GM23338 (cell line): ENCODE measurements around the gene CCRL2. TPM values are rescaled to one million over a fixed set of nuclear protein-coding genes. Genes with fewer than 3 reads are reported as not detected.
A peak's percentile ranks its signal among the peaks of the same experiment; 100 is the strongest.
"Not testable (repeated sequence)": the region's sequence is repeated elsewhere in the genome, so short reads cannot be mapped to it uniquely, and the experiment has no call there.

Experiments
- ATAC-seq: fragments of 200-7000 bp; cut with Tn5 transposase; 3 replicates; pipeline ENCODE4 v1.9.1; 2020
- DNase-seq: peaks from one replicate; pipeline ENCODE4 v3.0.0-alpha.2; 2015; ENCODE audit warnings: low spot score
- H2AFZ ChIP-seq: fragments of 200-600 bp; sonication (generic); 2 replicates; pipeline ENCODE4 v1.8.0; 2016; ENCODE audit warnings: antibody characterized with exemption, mild to moderate bottlenecking, moderate library complexity
- H3F3A ChIP-seq: fragments of 200-600 bp; sonication (generic); replicated peaks from 2 replicates; pipeline ENCODE4 v1.8.0; 2017; ENCODE audit warnings: antibody characterized with exemption, mixed run types, low read depth
- H3K27ac ChIP-seq: fragments of 200-600 bp; sonication (generic); 2 replicates; pipeline ENCODE4 v1.6.1; 2016; ENCODE audit warnings: low read depth
- H3K27me3 ChIP-seq: fragments of 200-600 bp; sonication (generic); 2 replicates; pipeline ENCODE4 v1.8.0; 2016; ENCODE audit warnings: mild to moderate bottlenecking, mixed run types, moderate library complexity; ENCODE audit not compliant: insufficient read depth
- H3K36me3 ChIP-seq: fragments of 200-600 bp; sonication (generic); 2 replicates; pipeline ENCODE4 v1.8.0; 2016; ENCODE audit warnings: mild to moderate bottlenecking; ENCODE audit not compliant: insufficient read depth
- H3K4me1 ChIP-seq: fragments of 200-600 bp; sonication (generic); 2 replicates; pipeline ENCODE4 v1.8.0; 2016; ENCODE audit warnings: mild to moderate bottlenecking, moderate library complexity; ENCODE audit not compliant: insufficient read depth
- H3K4me2 ChIP-seq: fragments of 200-600 bp; sonication (generic); 2 replicates; pipeline ENCODE4 v1.7.1; 2017; ENCODE audit warnings: mixed run types
- H3K4me3 ChIP-seq: fragments of 200-600 bp; sonication (generic); 2 replicates; pipeline ENCODE4 v1.6.1; 2016; ENCODE audit warnings: mixed run types
- H3K79me2 ChIP-seq: fragments of 200-600 bp; sonication (generic); replicated peaks from 2 replicates; pipeline ENCODE4 v1.8.0; 2017; ENCODE audit warnings: mild to moderate bottlenecking; ENCODE audit not compliant: insufficient read depth
- H3K9me2 ChIP-seq: fragments of 200-600 bp; sonication (generic); 2 replicates; pipeline ENCODE4 v1.8.0; 2017; ENCODE audit not compliant: insufficient read depth
- H4K20me1 ChIP-seq: fragments of 200-600 bp; sonication (generic); replicated peaks from 2 replicates; pipeline ENCODE4 v1.8.0; 2017; ENCODE audit warnings: mild to moderate bottlenecking; ENCODE audit not compliant: insufficient read depth
- H3K27ac Mint-ChIP-seq: 2 replicates; pipeline ENCODE4 v1.8.0; 2020; ENCODE audit warnings: inconsistent platforms, mild to moderate bottlenecking, moderate library complexity, mixed read lengths
- H3K27me3 Mint-ChIP-seq: 3 replicates; pipeline ENCODE4 v1.8.0; 2022; ENCODE audit warnings: low read depth, mild to moderate bottlenecking, moderate library complexity, mixed read lengths, inconsistent platforms; ENCODE audit not compliant: insufficient read depth, poor library complexity
- H3K36me3 Mint-ChIP-seq: 3 replicates; pipeline ENCODE4 v1.8.0; 2021; ENCODE audit warnings: low read depth, mild to moderate bottlenecking, inconsistent platforms, moderate library complexity, mixed read lengths
- H3K4me1 Mint-ChIP-seq: 3 replicates; pipeline ENCODE4 v1.8.0; 2020; ENCODE audit warnings: mild to moderate bottlenecking, inconsistent platforms, mixed read lengths
- H3K4me3 Mint-ChIP-seq: 3 replicates; pipeline ENCODE4 v1.8.0; 2021; ENCODE audit warnings: moderate library complexity, mild to moderate bottlenecking, inconsistent platforms, mixed read lengths
- H3K9me3 Mint-ChIP-seq: 3 replicates; pipeline ENCODE4 v1.8.0; 2020; ENCODE audit warnings: moderate library complexity, mild to moderate bottlenecking, inconsistent platforms, mixed read lengths
- CREB1 ChIP-seq: fragments of 250-450 bp; sonication (Bioruptor Pico); IDR thresholded peaks from 2 replicates; pipeline ENCODE4 v1.5.0; 2020; ENCODE audit warnings: low read depth, mild to moderate bottlenecking, moderate library complexity
- EZH2phosphoT487 ChIP-seq: fragments of 200-600 bp; sonication (generic); IDR thresholded peaks from one replicate; pipeline ENCODE4 v1.8.1; 2018; ENCODE audit warnings: antibody characterized with exemption; ENCODE audit not compliant: unreplicated experiment
- JUNB ChIP-seq: IDR thresholded peaks from one replicate; pipeline ENCODE4 v1.6.1; 2016; ENCODE audit warnings: antibody characterized with exemption; ENCODE audit not compliant: unreplicated experiment
- NANOG ChIP-seq: IDR thresholded peaks from 2 replicates; pipeline ENCODE4 v1.6.1; 2016; ENCODE audit warnings: antibody characterized with exemption, borderline replicate concordance
- POLR2AphosphoS5 ChIP-seq: IDR thresholded peaks from 2 replicates; pipeline ENCODE4 v1.6.1; 2016; ENCODE audit warnings: antibody characterized with exemption, low read depth
- STAT1 ChIP-seq: IDR thresholded peaks from one replicate; pipeline ENCODE4 v1.6.1; 2016; ENCODE audit warnings: antibody characterized with exemption; ENCODE audit not compliant: unreplicated experiment
- ZNF331 ChIP-seq: fragments of 250-450 bp; sonication (Bioruptor Pico); IDR thresholded peaks from 2 replicates; pipeline ENCODE4 v1.5.0; 2020; ENCODE audit warnings: low read depth, mild to moderate bottlenecking, moderate library complexity
- polyA plus RNA-seq: library from polyadenylated mRNA; unstranded; fragments of >200 nt; fragmentation: Nextera tagmentation; extraction: Ambion mirVana; gene quantifications from 2 replicates; pipeline ENCODE4 v1.2.1, GENCODE V29; 2016
- total RNA-seq: library from RNA; depleted of rRNA; stranded (reverse); fragments of >200 nt; shearing (Covaris generic); gene quantifications from 2 replicates; pipeline ENCODE4 v1.2.3, GENCODE V29; 2014
- TF ChIP-seq, protein P1 (sequence below): IDR thresholded peaks from one replicate; pipeline ENCODE4 v1.6.1; 2018; ENCODE audit warnings: antibody characterized with exemption; ENCODE audit not compliant: unreplicated experiment
- TF ChIP-seq, protein P2 (sequence below): IDR thresholded peaks from 2 replicates; pipeline ENCODE4 v1.6.1; 2016; ENCODE audit warnings: antibody characterized with exemption
- TF ChIP-seq, protein P3 (sequence below), 2 experiments: fragments of 200-600 bp in 1 of 2; sonication (generic) in 1 of 2; conservative IDR thresholded peaks; 2 replicates each; pipeline versions ENCODE4 v1.5.1 to v1.6.1; 2016 to 2017; ENCODE audit warnings: antibody characterized with exemption in 2 of 2, low read depth in 2 of 2, mild to moderate bottlenecking in 2 of 2, moderate library complexity in 1 of 2

CCRL2 gene
- total and polyA plus RNA-seq, 2 experiments from 2014 or later, result not detected

DNA sequence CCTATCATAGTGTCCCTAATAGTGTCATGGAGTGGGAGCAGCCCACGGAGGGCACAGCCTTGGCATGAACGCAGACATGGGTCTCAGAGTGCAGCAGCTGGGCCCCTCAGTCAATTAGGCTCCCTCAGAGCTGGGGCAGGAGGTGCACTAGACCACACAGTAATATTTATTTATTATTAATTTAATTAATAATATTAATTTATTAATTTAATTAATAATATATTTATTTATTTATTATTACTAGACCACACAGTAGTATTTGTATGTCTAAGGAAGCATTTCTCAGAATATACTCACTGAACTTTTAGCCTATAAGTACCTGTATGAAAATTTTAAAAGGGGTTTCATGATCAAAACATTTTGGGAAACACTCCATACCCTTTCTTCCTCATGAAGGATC is 5.5 kb upstream of the CCRL2 start:
- Histone ChIP-seq H3K4me2 (no peak overlapping the region), H3K27me3 (no peaks in the 10 kb centered on the region), H3F3A (no peaks in the 10 kb centered on the region), H2AFZ (no peak overlapping the region), H3K9me2 (no peaks in the 10 kb centered on the region), H3K79me2 (no peaks in the 10 kb centered on the region), H4K20me1 (no peaks in the 10 kb centered on the region), H3K4me1 (no peaks in the 10 kb centered on the region), H3K36me3 (no peaks in the 10 kb centered on the region), H3K4me3 (no peak overlapping the region), H3K27ac (no peak overlapping the region)
- H3K27ac Mint-ChIP-seq, result no peak overlapping the region
- no peaks in the 10 kb centered on the region for H3K9me3 Mint-ChIP-seq
- no peak for ATAC-seq
- H3K4me3 Mint-ChIP-seq, result no peak overlapping the region
- no peaks in the 10 kb centered on the region for H3K36me3 Mint-ChIP-seq
- peaks cover 2% of the 10 kb centered on the region for H3K27me3 Mint-ChIP-seq
- H3K4me1 Mint-ChIP-seq, result no peaks in the 10 kb centered on the region
- DNase-seq, result no peak
- TF ChIP-seq, protein P1, sequence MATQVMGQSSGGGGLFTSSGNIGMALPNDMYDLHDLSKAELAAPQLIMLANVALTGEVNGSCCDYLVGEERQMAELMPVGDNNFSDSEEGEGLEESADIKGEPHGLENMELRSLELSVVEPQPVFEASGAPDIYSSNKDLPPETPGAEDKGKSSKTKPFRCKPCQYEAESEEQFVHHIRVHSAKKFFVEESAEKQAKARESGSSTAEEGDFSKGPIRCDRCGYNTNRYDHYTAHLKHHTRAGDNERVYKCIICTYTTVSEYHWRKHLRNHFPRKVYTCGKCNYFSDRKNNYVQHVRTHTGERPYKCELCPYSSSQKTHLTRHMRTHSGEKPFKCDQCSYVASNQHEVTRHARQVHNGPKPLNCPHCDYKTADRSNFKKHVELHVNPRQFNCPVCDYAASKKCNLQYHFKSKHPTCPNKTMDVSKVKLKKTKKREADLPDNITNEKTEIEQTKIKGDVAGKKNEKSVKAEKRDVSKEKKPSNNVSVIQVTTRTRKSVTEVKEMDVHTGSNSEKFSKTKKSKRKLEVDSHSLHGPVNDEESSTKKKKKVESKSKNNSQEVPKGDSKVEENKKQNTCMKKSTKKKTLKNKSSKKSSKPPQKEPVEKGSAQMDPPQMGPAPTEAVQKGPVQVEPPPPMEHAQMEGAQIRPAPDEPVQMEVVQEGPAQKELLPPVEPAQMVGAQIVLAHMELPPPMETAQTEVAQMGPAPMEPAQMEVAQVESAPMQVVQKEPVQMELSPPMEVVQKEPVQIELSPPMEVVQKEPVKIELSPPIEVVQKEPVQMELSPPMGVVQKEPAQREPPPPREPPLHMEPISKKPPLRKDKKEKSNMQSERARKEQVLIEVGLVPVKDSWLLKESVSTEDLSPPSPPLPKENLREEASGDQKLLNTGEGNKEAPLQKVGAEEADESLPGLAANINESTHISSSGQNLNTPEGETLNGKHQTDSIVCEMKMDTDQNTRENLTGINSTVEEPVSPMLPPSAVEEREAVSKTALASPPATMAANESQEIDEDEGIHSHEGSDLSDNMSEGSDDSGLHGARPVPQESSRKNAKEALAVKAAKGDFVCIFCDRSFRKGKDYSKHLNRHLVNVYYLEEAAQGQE, result no peak
- TF ChIP-seq STAT1, result no peak
- TF ChIP-seq CREB1, result no peak

DNA sequence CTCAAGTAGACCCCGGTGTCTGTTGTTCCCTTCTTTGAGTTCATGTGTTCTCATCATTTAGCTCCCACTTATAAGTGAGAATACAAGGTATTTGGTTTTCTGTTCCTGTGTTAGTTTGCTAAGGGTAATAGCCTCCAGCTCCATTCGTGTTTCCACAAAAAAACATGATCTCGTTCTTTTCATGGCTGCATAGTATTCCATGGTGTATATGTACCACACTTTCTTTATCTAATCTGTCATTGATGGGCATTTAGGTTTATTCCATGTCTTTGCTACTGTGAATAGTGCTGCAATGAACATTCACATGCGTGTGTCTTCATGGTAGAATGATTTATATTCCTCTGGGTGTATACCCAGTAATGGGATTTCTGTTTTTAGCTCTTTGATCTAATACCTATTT is 4.2 kb upstream of the CCRL2 start:
- H4K20me1 ChIP-seq, H3K9me3 Mint-ChIP-seq, H3K27me3 ChIP-seq, H3K4me3 ChIP-seq, H3K9me2 ChIP-seq, H2AFZ ChIP-seq, H3K27me3 Mint-ChIP-seq, ATAC-seq, H3K79me2 ChIP-seq, H3K27ac Mint-ChIP-seq, H3K4me1 Mint-ChIP-seq, H3K4me3 Mint-ChIP-seq, H3K4me2 ChIP-seq, H3K36me3 ChIP-seq, H3K4me1 ChIP-seq, H3F3A ChIP-seq, H3K36me3 Mint-ChIP-seq, DNase-seq, H3K27ac ChIP-seq: not testable (repeated sequence)

DNA sequence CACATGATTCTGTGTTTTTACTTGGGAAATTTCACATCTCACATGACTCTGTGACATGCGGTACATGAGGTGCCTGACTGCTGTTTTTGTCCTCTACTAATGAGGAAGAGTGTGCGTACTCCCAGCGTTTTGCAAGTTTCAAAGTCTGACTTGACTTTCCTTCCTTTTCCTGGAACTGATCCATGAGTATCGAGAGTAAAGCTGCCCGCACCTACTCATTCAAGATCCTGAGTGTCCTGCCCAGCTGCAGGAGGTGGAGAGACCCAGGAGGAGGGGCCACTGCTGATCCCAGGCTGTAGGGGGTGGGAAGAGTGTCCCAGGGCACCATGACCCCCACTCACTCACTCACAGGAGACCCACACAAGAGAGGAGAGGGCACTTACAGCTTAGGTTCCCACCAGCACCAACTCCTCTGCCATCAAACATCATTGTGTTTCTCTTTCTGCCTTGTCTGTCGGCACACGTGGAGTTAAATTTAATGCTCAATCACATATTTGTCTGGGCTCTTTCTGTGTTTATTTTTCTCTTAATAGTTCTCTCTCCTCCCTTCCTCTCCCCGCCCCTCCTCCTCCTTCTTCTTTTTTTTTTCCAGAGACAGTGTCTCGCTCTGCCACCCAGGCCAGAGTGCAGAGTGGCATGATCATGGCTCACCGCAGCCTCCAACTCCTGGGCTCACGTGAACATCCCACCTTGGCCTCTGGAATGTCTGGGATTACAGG is 1.6 kb upstream of the CCRL2 start:
- Histone ChIP-seq H2AFZ (peak overlapping the region; percentile 56; the same call in 1 of the 2 replicates), H3K27me3 (no peaks in the 10 kb centered on the region), H4K20me1 (no peaks in the 10 kb centered on the region), H3K4me1 (no peaks in the 10 kb centered on the region), H3K9me2 (no peaks in the 10 kb centered on the region), H3K79me2 (no peaks in the 10 kb centered on the region), H3K4me3 (no peak overlapping the region), H3K27ac (no peak overlapping the region), H3K4me2 (no peak overlapping the region), H3K36me3 (no peaks in the 10 kb centered on the region), H3F3A (no peaks in the 10 kb centered on the region)
- ATAC-seq (no peak), DNase-seq (no peak)
- Mint-ChIP-seq H3K9me3 (no peaks in the 10 kb centered on the region), H3K36me3 (no peaks in the 10 kb centered on the region), H3K4me1 (no peaks in the 10 kb centered on the region), H3K27ac (no peak overlapping the region), H3K27me3 (peaks cover 4% of the 10 kb centered on the region), H3K4me3 (no peak overlapping the region)
- TF ChIP-seq ZNF331 (CRISPR knock-in tag) (no peak), POLR2AphosphoS5 (no peak), JUNB (no peak), EZH2phosphoT487 (no peak), NANOG (no peak), STAT1 (no peak), CREB1 (no peak)
- TF ChIP-seq, protein P2, sequence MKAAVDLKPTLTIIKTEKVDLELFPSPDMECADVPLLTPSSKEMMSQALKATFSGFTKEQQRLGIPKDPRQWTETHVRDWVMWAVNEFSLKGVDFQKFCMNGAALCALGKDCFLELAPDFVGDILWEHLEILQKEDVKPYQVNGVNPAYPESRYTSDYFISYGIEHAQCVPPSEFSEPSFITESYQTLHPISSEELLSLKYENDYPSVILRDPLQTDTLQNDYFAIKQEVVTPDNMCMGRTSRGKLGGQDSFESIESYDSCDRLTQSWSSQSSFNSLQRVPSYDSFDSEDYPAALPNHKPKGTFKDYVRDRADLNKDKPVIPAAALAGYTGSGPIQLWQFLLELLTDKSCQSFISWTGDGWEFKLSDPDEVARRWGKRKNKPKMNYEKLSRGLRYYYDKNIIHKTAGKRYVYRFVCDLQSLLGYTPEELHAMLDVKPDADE, result no peak
- TF ChIP-seq, protein P3, sequence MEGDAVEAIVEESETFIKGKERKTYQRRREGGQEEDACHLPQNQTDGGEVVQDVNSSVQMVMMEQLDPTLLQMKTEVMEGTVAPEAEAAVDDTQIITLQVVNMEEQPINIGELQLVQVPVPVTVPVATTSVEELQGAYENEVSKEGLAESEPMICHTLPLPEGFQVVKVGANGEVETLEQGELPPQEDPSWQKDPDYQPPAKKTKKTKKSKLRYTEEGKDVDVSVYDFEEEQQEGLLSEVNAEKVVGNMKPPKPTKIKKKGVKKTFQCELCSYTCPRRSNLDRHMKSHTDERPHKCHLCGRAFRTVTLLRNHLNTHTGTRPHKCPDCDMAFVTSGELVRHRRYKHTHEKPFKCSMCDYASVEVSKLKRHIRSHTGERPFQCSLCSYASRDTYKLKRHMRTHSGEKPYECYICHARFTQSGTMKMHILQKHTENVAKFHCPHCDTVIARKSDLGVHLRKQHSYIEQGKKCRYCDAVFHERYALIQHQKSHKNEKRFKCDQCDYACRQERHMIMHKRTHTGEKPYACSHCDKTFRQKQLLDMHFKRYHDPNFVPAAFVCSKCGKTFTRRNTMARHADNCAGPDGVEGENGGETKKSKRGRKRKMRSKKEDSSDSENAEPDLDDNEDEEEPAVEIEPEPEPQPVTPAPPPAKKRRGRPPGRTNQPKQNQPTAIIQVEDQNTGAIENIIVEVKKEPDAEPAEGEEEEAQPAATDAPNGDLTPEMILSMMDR (conservative IDR thresholded peaks at IDR 0.05; ENCODE audit: low read depth in 2 of 2), result no peak
